Astrocyte of the cerebellum (primary cell): ENCODE data around the gene HEG1.

Experiments
- DNase-seq: peaks from one replicate; pipeline ENCODE4 v3.0.0-alpha.2; 2011; ENCODE audit warnings: low read depth
- H3K4me3 ChIP-seq: 2 replicates; pipeline ENCODE4 v1.5.1; 2011; ENCODE audit warnings: mild to moderate bottlenecking, low read depth, low read length, moderate library complexity
- CTCF ChIP-seq: IDR thresholded peaks from 2 replicates; pipeline ENCODE4 v1.5.1; 2012; ENCODE audit warnings: low read length, low read depth, moderate library complexity, mild to moderate bottlenecking; ENCODE audit errors: missing control alignments
- in situ Hi-C: cut with HindIII; loops from 2 replicates; pipeline ENCODE4 v1.10.0; 2017; ENCODE audit warnings: low sequenced_read_pairs

HEG1 gene

GRCh38 chr3:125003859-125004595 is 51.8 kb downstream of the HEG1 start:
- no peak for TF ChIP-seq CTCF
- in situ Hi-C loops = no loop called here
- no peak for DNase-seq
- no peak overlapping the region for H3K4me3 ChIP-seq

- no peak overlapping the region for H3K4me3 ChIP-seq
- DNase-seq = peak; percentile 51
- no peak for TF ChIP-seq CTCF
- in situ Hi-C loops = no loop called here
These were observed 52.4 kb downstream of the HEG1 start for GRCh38 chr3:125003369-125003853.

GRCh38 chr3:125002414-125003368 is 53.1 kb downstream of the HEG1 start:
- in situ Hi-C loops = no loop called here
- DNase-seq = no peak
- no peak for TF ChIP-seq CTCF
- H3K4me3 ChIP-seq = no peak overlapping the region

- no peak for DNase-seq
- no peak overlapping the region for H3K4me3 ChIP-seq
- in situ Hi-C loops = no loop called here
- no peak for TF ChIP-seq CTCF
These were observed 54.0 kb downstream of the HEG1 start for GRCh38 chr3:125001557-125002413.

- TF ChIP-seq CTCF = no peak
- in situ Hi-C loops = no loop called here
- no peak for DNase-seq
- H3K4me3 ChIP-seq = no peak overlapping the region
These were observed 55.1 kb downstream of the HEG1 start for GRCh38 chr3:125000661-125001060.

GRCh38 chr3:124999897-125000435 is 55.8 kb downstream of the HEG1 start:
- no peak for TF ChIP-seq CTCF
- no peak for DNase-seq
- H3K4me3 ChIP-seq = no peak overlapping the region
- in situ Hi-C loops = no loop called here
